Activated T-helper 1 cell treated with anti-CD3 and anti-CD28 coated beads, Interleukin-12 subunit alpha, Interleukin-12 subunit beta, Interleukin-2, Interleukin-4 antibody, amounts not matched to agents 30 ng/mL and 10 ng/mL and 1 ng/mL, durations not matched to agents 14 hours and 24 hours and 36 hours (primary cell): ENCODE results near the gene ELFN1. TPM values are rescaled to one million over a fixed set of nuclear protein-coding genes. Genes with fewer than 3 reads are reported as not detected.

ENCODE experiments used
- DNase-seq: peaks from one replicate; pipeline ENCODE4 v3.0.0; 2021; ENCODE audit warnings: low spot score
- H3K27ac Mint-ChIP-seq: one replicate; pipeline ENCODE4 v1.8.0; 2021; ENCODE audit warnings: mild to moderate bottlenecking, mixed read lengths
- H3K27me3 Mint-ChIP-seq: one replicate; pipeline ENCODE4 v1.8.0; 2022; ENCODE audit warnings: mild to moderate bottlenecking, moderate library complexity, mixed read lengths; ENCODE audit not compliant: insufficient read depth
- H3K36me3 Mint-ChIP-seq: one replicate; pipeline ENCODE4 v1.8.0; 2021; ENCODE audit warnings: low read depth, mixed read lengths
- H3K4me1 Mint-ChIP-seq: one replicate; pipeline ENCODE4 v1.8.0; 2021; ENCODE audit warnings: low read depth, mixed read lengths
- H3K4me3 Mint-ChIP-seq: one replicate; pipeline ENCODE4 v1.8.0; 2021; ENCODE audit warnings: mild to moderate bottlenecking, moderate library complexity, mixed read lengths
- H3K9me3 Mint-ChIP-seq: one replicate; pipeline ENCODE4 v1.8.0; 2021; ENCODE audit warnings: mixed read lengths
- intact Hi-C: fragments of 100-400 bp; cut with micrococcal nuclease; formaldehyde crosslinking; loops from one replicate; pipeline ENCODE4 v1.15.1; 2024
- total RNA-seq: library from RNA; stranded (reverse); gene quantifications from 2 replicates; pipeline ENCODE4 v1.2.3, GENCODE V29; 2022

ELFN1 gene
- total RNA-seq, 1 donor from 2014 or later, result not detected

GRCh38 chr7:1733206-1733907, 63.3 kb downstream of the ELFN1 start:
- Mint-ChIP-seq H3K27me3 (no peaks in the 10 kb centered on the region), H3K27ac (no peak overlapping the region), H3K9me3 (peaks cover 7% of the 10 kb centered on the region), H3K4me1 (no peaks in the 10 kb centered on the region), H3K4me3 (no peak overlapping the region), H3K36me3 (no peaks in the 10 kb centered on the region)
- intact Hi-C loops, result no loop called here
- DNase-seq, result no peak

- Mint-ChIP-seq H3K4me3 (no peak overlapping the region), H3K27ac (no peak overlapping the region), H3K9me3 (peaks cover 7% of the 10 kb centered on the region), H3K36me3 (no peaks in the 10 kb centered on the region), H3K4me1 (no peaks in the 10 kb centered on the region), H3K27me3 (no peaks in the 10 kb centered on the region)
- intact Hi-C loops, result no loop called here
- DNase-seq, result no peak
Observed at GRCh38 chr7:1733908-1734730, 64.0 kb downstream of the ELFN1 start.

GRCh38 chr7:1735262-1735661, 65.2 kb downstream of the ELFN1 start:
- no peaks in the 10 kb centered on the region for H3K4me1 Mint-ChIP-seq
- H3K36me3 Mint-ChIP-seq, result no peaks in the 10 kb centered on the region
- intact Hi-C loops, result no loop called here
- no peak overlapping the region for H3K4me3 Mint-ChIP-seq
- no peak overlapping the region for H3K27ac Mint-ChIP-seq
- H3K9me3 Mint-ChIP-seq, result peaks cover under 1% of the 10 kb centered on the region
- no peak for DNase-seq
- no peaks in the 10 kb centered on the region for H3K27me3 Mint-ChIP-seq

GRCh38 chr7:1735806-1736483, 65.9 kb downstream of the ELFN1 start:
- no peaks in the 10 kb centered on the region for H3K36me3 Mint-ChIP-seq
- no peak for DNase-seq
- intact Hi-C loops, result no loop called here
- H3K27ac Mint-ChIP-seq, result no peak overlapping the region
- no peak overlapping the region for H3K4me3 Mint-ChIP-seq
- no peaks in the 10 kb centered on the region for H3K27me3 Mint-ChIP-seq
- no peaks in the 10 kb centered on the region for H3K9me3 Mint-ChIP-seq
- no peaks in the 10 kb centered on the region for H3K4me1 Mint-ChIP-seq

- DNase-seq, result no peak
- Mint-ChIP-seq H3K36me3 (no peaks in the 10 kb centered on the region), H3K4me3 (no peak overlapping the region), H3K27ac (no peak overlapping the region), H3K9me3 (no peaks in the 10 kb centered on the region), H3K4me1 (no peaks in the 10 kb centered on the region), H3K27me3 (no peaks in the 10 kb centered on the region)
- intact Hi-C loops, result no loop called here
Observed at GRCh38 chr7:1736484-1736817, 66.4 kb downstream of the ELFN1 start.

GRCh38 chr7:1736830-1737229, 66.8 kb downstream of the ELFN1 start:
- intact Hi-C loops, result no loop called here
- H3K27me3 Mint-ChIP-seq, result no peaks in the 10 kb centered on the region
- no peaks in the 10 kb centered on the region for H3K4me1 Mint-ChIP-seq
- H3K27ac Mint-ChIP-seq, result no peak overlapping the region
- H3K4me3 Mint-ChIP-seq, result no peak overlapping the region
- H3K9me3 Mint-ChIP-seq, result no peaks in the 10 kb centered on the region
- no peaks in the 10 kb centered on the region for H3K36me3 Mint-ChIP-seq
- no peak for DNase-seq

GRCh38 chr7:1737523-1737922, 67.4 kb downstream of the ELFN1 start:
- no peak overlapping the region for H3K27ac Mint-ChIP-seq
- H3K27me3 Mint-ChIP-seq, result no peaks in the 10 kb centered on the region
- intact Hi-C loops, result no loop called here
- no peak overlapping the region for H3K4me3 Mint-ChIP-seq
- H3K36me3 Mint-ChIP-seq, result no peaks in the 10 kb centered on the region
- no peaks in the 10 kb centered on the region for H3K4me1 Mint-ChIP-seq
- DNase-seq, result no peak
- no peaks in the 10 kb centered on the region for H3K9me3 Mint-ChIP-seq

- H3K36me3 Mint-ChIP-seq, result no peaks in the 10 kb centered on the region
- H3K4me3 Mint-ChIP-seq, result no peak overlapping the region
- no peak overlapping the region for H3K27ac Mint-ChIP-seq
- no peaks in the 10 kb centered on the region for H3K4me1 Mint-ChIP-seq
- DNase-seq, result no peak
- intact Hi-C loops, result no loop called here
- H3K27me3 Mint-ChIP-seq, result peaks cover 2% of the 10 kb centered on the region
- no peaks in the 10 kb centered on the region for H3K9me3 Mint-ChIP-seq
Observed at GRCh38 chr7:1737956-1738355, 67.9 kb downstream of the ELFN1 start.

GRCh38 chr7:1738511-1738910, 68.4 kb downstream of the ELFN1 start:
- Mint-ChIP-seq H3K27me3 (peaks cover 2% of the 10 kb centered on the region), H3K9me3 (no peaks in the 10 kb centered on the region)

GRCh38 chr7:1738956-1739355, 68.9 kb downstream of the ELFN1 start:
- Mint-ChIP-seq H3K4me3 (no peak overlapping the region), H3K36me3 (no peaks in the 10 kb centered on the region), H3K27me3 (peaks cover 2% of the 10 kb centered on the region), H3K9me3 (no peaks in the 10 kb centered on the region), H3K4me1 (no peaks in the 10 kb centered on the region), H3K27ac (no peak overlapping the region)
- DNase-seq, result no peak
- intact Hi-C loops, result no loop called here

More at GRCh38 chr7:1738511-1738910, 68.4 kb downstream of the ELFN1 start:
- Mint-ChIP-seq H3K36me3 (no peaks in the 10 kb centered on the region), H3K4me3 (no peak overlapping the region), H3K4me1 (no peaks in the 10 kb centered on the region), H3K27ac (no peak overlapping the region)
- intact Hi-C loops, result no loop called here
- no peak for DNase-seq

- Mint-ChIP-seq H3K27ac (no peak overlapping the region), H3K9me3 (no peaks in the 10 kb centered on the region), H3K36me3 (no peaks in the 10 kb centered on the region), H3K27me3 (peaks cover 2% of the 10 kb centered on the region), H3K4me1 (no peaks in the 10 kb centered on the region), H3K4me3 (no peak overlapping the region)
- intact Hi-C loops, result no loop called here
- no peak for DNase-seq
Observed at GRCh38 chr7:1739593-1739992, 69.5 kb downstream of the ELFN1 start.

- no peaks in the 10 kb centered on the region for H3K4me1 Mint-ChIP-seq
- no peak for DNase-seq
- no peaks in the 10 kb centered on the region for H3K9me3 Mint-ChIP-seq
- H3K4me3 Mint-ChIP-seq, result no peak overlapping the region
- peaks cover 2% of the 10 kb centered on the region for H3K27me3 Mint-ChIP-seq
- H3K36me3 Mint-ChIP-seq, result no peaks in the 10 kb centered on the region
- H3K27ac Mint-ChIP-seq, result no peak overlapping the region
- intact Hi-C loops, result no loop called here
Observed at GRCh38 chr7:1740214-1740613, 70.1 kb downstream of the ELFN1 start.

- Mint-ChIP-seq H3K36me3 (no peaks in the 10 kb centered on the region), H3K27ac (no peak overlapping the region), H3K9me3 (no peaks in the 10 kb centered on the region), H3K27me3 (peaks cover 2% of the 10 kb centered on the region), H3K4me1 (no peaks in the 10 kb centered on the region), H3K4me3 (no peak overlapping the region)
- no peak for DNase-seq
- intact Hi-C loops, result no loop called here
Observed at GRCh38 chr7:1741246-1741645, 71.2 kb downstream of the ELFN1 start.
